HAP-1 (cell line): ENCODE measurements around the gene TMEM179B.
"Not testable (repeated sequence)": the region's sequence is repeated elsewhere in the genome, so short reads cannot be mapped to it uniquely, and the experiment has no call there.

ENCODE experiments used
- DNase-seq, 2 experiments: peaks; one replicate each; pipeline ENCODE4 v3.0.0-alpha.2; 2016 to 2020; ENCODE audit warnings: low spot score in 2 of 2
- H3K27me3 ChIP-seq: fragments of 250-450 bp; sonication (Bioruptor Pico); 2 replicates; pipeline ENCODE4 v1.5.1; 2020; ENCODE audit warnings: low read depth, mild to moderate bottlenecking, moderate library complexity
- H3K36me3 ChIP-seq: fragments of 250-450 bp; sonication (Bioruptor Pico); replicated peaks from 2 replicates; pipeline ENCODE4 v1.5.1; 2020; ENCODE audit warnings: mild to moderate bottlenecking
- H3K4me1 ChIP-seq: fragments of 250-450 bp; sonication (Bioruptor Pico); 2 replicates; pipeline ENCODE4 v1.5.1; 2020; ENCODE audit warnings: mild to moderate bottlenecking
- H3K4me3 ChIP-seq: fragments of 250-450 bp; sonication (Bioruptor Pico); 2 replicates; pipeline ENCODE4 v1.5.1; 2020; ENCODE audit warnings: mild to moderate bottlenecking, moderate library complexity
- H3K9me3 ChIP-seq: fragments of 250-450 bp; sonication (Bioruptor Pico); 2 replicates; pipeline ENCODE4 v1.5.1; 2020; ENCODE audit warnings: mild to moderate bottlenecking, moderate library complexity
- in situ Hi-C: fragments of 300-500 bp; cut with MboI; formaldehyde crosslinking; loops from 3 replicates; pipeline ENCODE4 v1.14.3; 2020; ENCODE audit warnings: low sequenced_read_pairs, inconsistent platforms, mixed read lengths

TMEM179B gene

DNA sequence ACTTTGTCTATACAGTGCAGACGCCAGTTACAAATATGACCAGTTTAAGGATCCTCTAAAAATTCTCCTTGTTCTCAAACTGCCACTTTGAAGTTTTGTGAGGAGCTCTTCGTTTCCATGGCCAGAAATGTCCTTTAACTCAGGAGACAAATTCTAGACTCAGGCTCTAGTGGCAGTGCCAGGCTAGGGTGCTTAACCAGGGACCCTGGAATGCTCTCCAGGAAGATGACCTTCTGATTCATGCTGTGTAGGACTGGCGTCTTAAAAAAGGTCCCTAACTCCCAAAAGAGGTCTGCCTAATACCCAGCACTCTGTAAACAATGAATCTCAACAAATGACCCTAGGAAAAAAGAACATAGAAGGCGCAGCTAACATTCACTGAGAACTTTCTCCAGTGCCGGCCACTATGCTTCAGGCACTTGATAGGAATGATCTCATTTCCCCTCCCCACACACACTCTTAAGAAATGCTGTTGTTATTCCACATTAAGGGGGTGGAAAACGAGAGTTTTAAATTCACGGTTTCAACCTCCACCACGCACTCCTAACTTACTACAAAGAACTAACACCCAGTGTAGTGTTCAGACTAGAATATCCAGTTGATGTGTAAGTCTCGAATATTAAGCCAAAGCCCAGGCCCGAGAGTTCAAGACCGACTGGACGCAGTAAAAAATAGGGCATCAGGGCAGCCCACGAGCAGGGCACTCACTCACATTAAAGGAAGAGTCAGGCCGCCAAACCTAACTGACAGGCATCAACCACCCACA, 17.3 kb downstream of the TMEM179B start:
- Histone ChIP-seq H3K4me1 (peaks cover 4% of the 10 kb centered on the region), H3K4me3 (peak overlapping the region; percentile 68), H3K27me3 (no peaks in the 10 kb centered on the region), H3K9me3 (no peaks in the 10 kb centered on the region), H3K36me3 (peaks cover 41% of the 10 kb centered on the region)
- in situ Hi-C loops = no loop called here
- DNase-seq = no peak

- Histone ChIP-seq H3K9me3 (no peaks in the 10 kb centered on the region), H3K4me1 (peaks cover 4% of the 10 kb centered on the region), H3K36me3 (peaks cover 33% of the 10 kb centered on the region), H3K27me3 (no peaks in the 10 kb centered on the region), H3K4me3 (peak within 1 kb of the TSS; percentile 68)
- in situ Hi-C loops = no loop called here
- peak; percentile 89 to 95 for DNase-seq
Measured at GRCh38 chr11:62805076-62805892, 18.1 kb downstream of the TMEM179B start, which contains the start of gene NXF1. NXF1 (minus strand) TSS chr11:62805440; CDS start chr11:62805356, 84 bp downstream.

- peak in 1 of 2 experiments; percentile 29 for DNase-seq
- Histone ChIP-seq H3K4me1 (peaks cover 4% of the 10 kb centered on the region), H3K4me3 (peak overlapping the region; percentile 68), H3K9me3 (no peaks in the 10 kb centered on the region), H3K36me3 (peaks cover 28% of the 10 kb centered on the region), H3K27me3 (no peaks in the 10 kb centered on the region)
- in situ Hi-C loops = no loop called here
Measured at GRCh38 chr11:62805961-62806441, 18.8 kb downstream of the TMEM179B start.

DNA sequence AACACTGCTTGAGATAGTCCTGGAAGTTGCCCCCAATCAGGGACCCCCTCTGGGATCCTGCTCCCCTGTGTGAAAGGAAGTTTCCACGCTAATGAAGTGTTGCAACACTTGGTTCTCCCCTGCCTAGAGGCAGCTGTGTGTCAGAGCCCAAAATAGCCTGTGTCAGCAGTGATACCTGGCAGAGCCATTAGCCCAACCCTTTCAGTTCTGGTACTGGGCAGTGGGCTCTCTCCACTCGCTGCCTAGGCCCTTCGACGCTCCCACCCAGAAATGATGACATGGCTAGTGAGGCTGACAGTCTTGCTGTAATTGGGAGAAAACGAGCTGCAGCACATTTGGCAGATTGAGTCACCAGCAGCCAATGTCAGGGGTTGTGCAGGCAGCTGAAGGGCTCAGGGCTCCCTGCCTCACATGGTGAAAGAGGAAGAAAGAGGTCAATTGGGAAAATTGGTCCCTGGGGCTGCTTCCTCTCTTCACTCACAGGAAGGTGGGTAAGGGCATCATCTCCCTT, 19.5 kb downstream of the TMEM179B start:
- H3K27me3 ChIP-seq = no peaks in the 10 kb centered on the region
- peaks cover 21% of the 10 kb centered on the region for H3K36me3 ChIP-seq
- H3K4me1 ChIP-seq = peaks cover 4% of the 10 kb centered on the region
- no peak for DNase-seq
- H3K4me3 ChIP-seq = no peak overlapping the region
- in situ Hi-C loops = no loop called here
- H3K9me3 ChIP-seq = no peaks in the 10 kb centered on the region

GRCh38 chr11:62810748-62811147, 23.5 kb downstream of the TMEM179B start:
- Histone ChIP-seq H3K27me3 (no peaks in the 10 kb centered on the region), H3K9me3 (no peaks in the 10 kb centered on the region), H3K36me3 (no peaks in the 10 kb centered on the region; the same call in 1 of the 2 replicates), H3K4me3 (no peak overlapping the region), H3K4me1 (peaks cover 4% of the 10 kb centered on the region)
- in situ Hi-C loops = no loop called here
- no peak for DNase-seq

GRCh38 chr11:62811659-62812058, 24.5 kb downstream of the TMEM179B start:
- Histone ChIP-seq H3K4me1 (no peaks in the 10 kb centered on the region), H3K9me3 (no peaks in the 10 kb centered on the region), H3K36me3 (no peaks in the 10 kb centered on the region; the same call in 1 of the 2 replicates), H3K4me3 (no peak overlapping the region), H3K27me3 (no peaks in the 10 kb centered on the region)
- DNase-seq = no peak
- in situ Hi-C loops = no loop called here

- Histone ChIP-seq H3K4me3 (no peak overlapping the region), H3K4me1 (0 out of 2 replicates have a peak, but pooled peaks cover 4% of the 10 kb centered on the region), H3K9me3 (no peaks in the 10 kb centered on the region), H3K36me3 (peaks cover 13% of the 10 kb centered on the region), H3K27me3 (no peaks in the 10 kb centered on the region)
- in situ Hi-C loops = no loop called here
- no peak for DNase-seq
Measured at GRCh38 chr11:62816557-62816956, 29.4 kb downstream of the TMEM179B start.

DNA sequence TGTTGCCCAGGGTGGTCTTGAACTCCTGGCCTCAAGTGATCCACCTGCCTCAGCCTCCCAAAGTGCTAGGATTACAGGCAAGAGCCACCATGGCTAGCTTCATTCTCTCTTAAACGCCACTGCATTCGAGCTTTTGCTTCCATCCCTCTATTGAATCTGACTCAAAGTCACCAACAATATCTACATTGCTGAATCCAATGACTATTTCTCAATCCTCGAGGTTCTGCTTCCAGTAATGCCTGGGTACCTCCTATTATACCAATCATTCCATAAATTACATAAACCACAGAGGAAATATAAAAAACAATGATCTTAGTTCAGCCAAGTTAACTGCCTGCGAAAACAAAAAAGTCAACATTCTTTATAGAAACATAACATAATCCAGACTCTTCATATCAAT, 29.9 kb downstream of the TMEM179B start:
- Histone ChIP-seq H3K27me3 (no peaks in the 10 kb centered on the region), H3K4me3 (no peak overlapping the region), H3K9me3 (no peaks in the 10 kb centered on the region), H3K4me1 (0 out of 2 replicates have a peak, but pooled peaks cover 4% of the 10 kb centered on the region), H3K36me3 (peaks cover 14% of the 10 kb centered on the region)
- DNase-seq = no peak
- in situ Hi-C loops = no loop called here

GRCh38 chr11:62823677-62824076, 36.5 kb downstream of the TMEM179B start:
- peaks cover 47% of the 10 kb centered on the region for H3K36me3 ChIP-seq

DNA sequence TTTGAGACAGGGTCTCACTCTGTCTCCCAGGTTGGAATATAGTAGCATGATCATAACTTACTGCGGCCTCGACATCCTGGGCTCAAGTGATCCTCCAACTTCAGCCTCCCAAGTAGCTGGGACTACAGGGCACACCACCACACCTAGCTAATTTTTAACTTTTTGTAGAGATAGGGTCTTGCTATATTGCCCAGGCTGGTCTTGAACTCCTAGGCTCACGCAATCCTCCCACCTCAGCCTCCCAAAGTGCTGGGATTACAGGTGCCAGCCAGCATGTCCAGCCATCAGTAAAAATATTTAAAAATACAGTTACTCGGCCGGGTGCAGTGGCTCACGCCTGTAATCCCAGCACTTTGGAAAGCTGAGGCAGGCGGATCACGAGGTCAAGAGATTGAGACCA, 40.9 kb downstream of the TMEM179B start:
- peaks cover 49% of the 10 kb centered on the region for H3K36me3 ChIP-seq

More at GRCh38 chr11:62823677-62824076, 36.5 kb downstream of the TMEM179B start:
- Histone ChIP-seq H3K27me3 (no peaks in the 10 kb centered on the region), H3K4me1 (no peaks in the 10 kb centered on the region), H3K4me3 (no peak overlapping the region), H3K9me3 (no peaks in the 10 kb centered on the region)
- in situ Hi-C loops = no loop called here
- DNase-seq = no peak

GRCh38 chr11:62830904-62831519, 43.8 kb downstream of the TMEM179B start:
- in situ Hi-C loops = no loop called here
- Histone ChIP-seq H3K4me3 (peak overlapping the region; percentile 99), H3K27me3 (no peaks in the 10 kb centered on the region), H3K4me1 (peaks cover 8% of the 10 kb centered on the region), H3K9me3 (no peaks in the 10 kb centered on the region), H3K36me3 (peaks cover 47% of the 10 kb centered on the region)
- peak in 1 of 2 experiments; percentile 81 for DNase-seq

More for the DNA sequence above, 40.9 kb downstream of the TMEM179B start:
- in situ Hi-C loops, H3K9me3 ChIP-seq, H3K4me1 ChIP-seq, H3K27me3 ChIP-seq, H3K4me3 ChIP-seq, DNase-seq: not testable (repeated sequence)

DNA sequence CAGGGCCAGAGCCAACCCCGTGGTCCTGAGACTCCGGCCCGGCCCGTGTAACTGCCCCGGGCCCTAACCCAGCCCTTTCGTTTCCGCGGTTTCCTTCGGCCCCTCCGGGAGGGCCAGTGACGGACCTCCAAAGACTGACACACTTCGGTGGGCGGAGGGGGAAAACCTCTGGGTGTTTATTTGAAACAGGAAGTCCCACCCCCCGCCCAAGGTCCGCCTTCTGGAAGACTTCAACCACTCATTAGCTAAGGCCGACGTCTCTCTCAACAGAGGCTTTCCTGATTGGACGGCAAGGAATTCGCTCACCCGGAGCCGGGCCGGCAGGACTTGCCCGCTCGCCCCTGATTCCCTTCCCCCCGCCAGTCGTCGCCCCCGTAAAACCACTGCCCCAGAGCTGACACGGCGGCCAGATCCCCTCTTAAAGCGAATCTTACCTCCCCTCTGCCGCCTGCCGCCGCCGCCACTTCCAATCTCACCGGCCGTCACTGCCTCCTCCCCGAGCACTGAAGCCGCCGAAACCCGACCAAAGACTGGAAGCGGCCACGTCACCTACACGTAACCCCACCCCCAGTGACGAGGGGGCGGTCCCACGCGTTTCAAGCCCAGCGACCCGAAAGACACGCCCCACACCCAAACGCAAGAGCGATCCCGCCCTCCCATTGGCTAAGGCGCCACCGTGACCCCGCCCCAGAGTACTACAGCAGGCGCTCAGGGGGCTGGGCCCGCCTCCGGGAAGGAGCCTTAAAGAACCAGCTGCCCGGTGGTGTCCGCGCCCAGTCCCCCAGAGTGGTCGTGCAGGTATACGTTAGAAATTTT, 44.5 kb downstream of the TMEM179B start, which contains the start of gene STX5:
TSS of gene STX5 (minus strand) at position 532 of the 816 bp plus-strand sequence. CDS start 808 bp downstream, outside the sequence.
- Histone ChIP-seq H3K27me3 (no peaks in the 10 kb centered on the region), H3K36me3 (peaks cover 54% of the 10 kb centered on the region), H3K4me3 (peak within 1 kb of the TSS; percentile 99), H3K4me1 (peaks cover 8% of the 10 kb centered on the region), H3K9me3 (no peaks in the 10 kb centered on the region)
- DNase-seq = peak; percentile 97 to 100
- in situ Hi-C loops = no loop called here
